Skeletal muscle tissue (tissue), 4 donors: ENCODE results near the gene RAET1L. TPM values are rescaled to one million over a fixed set of nuclear protein-coding genes. Genes with fewer than 3 reads are reported as not detected.
"Not testable (repeated sequence)": the region's sequence is repeated elsewhere in the genome, so short reads cannot be mapped to it uniquely, and the experiment has no call there.

Experiments
- H3K27ac ChIP-seq: one replicate; pipeline ENCODE4 v1.7.0; 2013; ENCODE audit warnings: mild to moderate bottlenecking, low read depth, low read length, inconsistent platforms
- H3K27me3 ChIP-seq, 3 donors: one replicate each; pipeline ENCODE4 v1.7.0; 2013; ENCODE audit warnings: low read length in 3 of 3; ENCODE audit not compliant: control insufficient read depth in 3 of 3, insufficient read depth in 3 of 3
- H3K36me3 ChIP-seq, 3 donors: one replicate each; pipeline ENCODE4 v1.7.0; 2013; ENCODE audit warnings: low read length in 3 of 3; ENCODE audit not compliant: control insufficient read depth in 3 of 3, insufficient read depth in 3 of 3
- H3K4me1 ChIP-seq, 3 donors: one replicate each; pipeline ENCODE4 v1.7.0; 2013; ENCODE audit warnings: low read length in 3 of 3, mild to moderate bottlenecking in 3 of 3; ENCODE audit not compliant: control insufficient read depth in 3 of 3, insufficient read depth in 3 of 3
- H3K4me3 ChIP-seq, 3 donors: one replicate each; pipeline ENCODE4 v1.7.0; 2013; ENCODE audit warnings: low read length in 3 of 3
- H3K9ac ChIP-seq, 3 donors: one replicate each; pipeline ENCODE4 v1.7.0; 2013; ENCODE audit warnings: low read length in 3 of 3, mild to moderate bottlenecking in 3 of 3, moderate library complexity in 2 of 3, low read depth in 1 of 3
- H3K9me3 ChIP-seq, 3 donors: one replicate each; pipeline ENCODE4 v1.7.0; 2013; ENCODE audit warnings: low read length in 3 of 3; ENCODE audit not compliant: control insufficient read depth in 3 of 3
- total RNA-seq: library from RNA; depleted of rRNA; stranded (reverse); fragments of >200 nt; gene quantifications from one replicate; pipeline ENCODE4 v1.2.3, GENCODE V29; 2014
- donor health status: Osteomylitis.

RAET1L gene
- total RNA-seq, 1 donor from 2014 or later, result not detected

DNA sequence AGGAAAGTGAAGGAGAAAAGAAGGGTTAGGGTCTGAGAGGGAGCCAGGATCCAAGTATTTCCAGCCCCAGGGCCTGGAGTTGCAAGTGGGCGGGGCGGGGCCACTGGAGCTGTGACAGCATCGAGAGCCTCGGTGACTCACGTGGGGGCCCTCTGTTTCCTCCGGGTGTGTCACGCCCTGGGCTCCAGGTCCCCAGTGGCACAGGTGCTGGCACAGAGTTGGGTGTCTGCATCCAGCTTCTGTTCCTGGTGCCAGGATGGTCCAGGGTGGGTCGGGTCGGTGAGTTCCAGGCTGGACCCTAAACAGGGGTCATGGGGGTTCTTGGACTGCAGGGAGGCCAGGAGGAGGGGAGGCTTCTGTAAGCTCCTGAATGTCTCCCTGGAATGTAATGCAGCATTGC, 16.7 kb downstream of the RAET1L start:
- Histone ChIP-seq H3K9me3 (no peaks in the 10 kb centered on the region), H3K4me1 (peaks cover 6 to 14% (median 8%) of the 10 kb centered on the region in 3 donors), H3K4me3 (no peak overlapping the region), H3K27ac (no peak overlapping the region), H3K9ac (no peak overlapping the region), H3K27me3 (peaks cover 35 to 52% (median 51%) of the 10 kb centered on the region in 3 donors), H3K36me3 (no peaks in the 10 kb centered on the region)

DNA sequence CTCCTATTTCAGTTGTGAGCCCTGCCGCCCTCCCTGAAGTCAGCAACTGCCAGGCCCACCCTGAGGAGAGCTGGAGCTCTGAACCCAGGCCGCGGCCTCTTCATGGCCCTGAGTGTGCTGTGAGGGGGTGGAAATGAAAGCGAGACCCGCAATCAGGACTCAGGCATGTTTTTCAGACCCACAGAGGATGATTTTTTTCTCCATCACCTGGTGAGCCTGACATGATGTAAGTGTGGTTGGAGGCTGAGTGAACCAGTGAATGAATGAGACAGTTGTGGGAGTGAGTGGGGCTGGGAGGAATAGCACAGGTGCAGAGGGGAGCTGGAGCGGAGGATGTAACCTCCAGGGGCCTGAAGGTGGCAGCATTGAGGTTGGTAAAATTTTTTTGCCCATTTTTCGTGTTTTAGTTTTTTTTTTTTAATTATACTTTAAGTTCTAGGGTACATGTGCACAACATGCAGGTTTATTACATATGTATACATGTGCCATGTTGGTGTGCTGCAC, 18.3 kb downstream of the RAET1L start:
- H3K9ac ChIP-seq, result no peak overlapping the region
- no peak overlapping the region for H3K4me3 ChIP-seq
- peaks cover 6 to 14% (median 8%) of the 10 kb centered on the region in 3 donors for H3K4me1 ChIP-seq
- no peaks in the 10 kb centered on the region for H3K36me3 ChIP-seq
- H3K27me3 ChIP-seq, result peaks cover 31 to 55% (median 49%) of the 10 kb centered on the region in 3 donors
- no peak overlapping the region for H3K27ac ChIP-seq
- no peaks in the 10 kb centered on the region for H3K9me3 ChIP-seq

DNA sequence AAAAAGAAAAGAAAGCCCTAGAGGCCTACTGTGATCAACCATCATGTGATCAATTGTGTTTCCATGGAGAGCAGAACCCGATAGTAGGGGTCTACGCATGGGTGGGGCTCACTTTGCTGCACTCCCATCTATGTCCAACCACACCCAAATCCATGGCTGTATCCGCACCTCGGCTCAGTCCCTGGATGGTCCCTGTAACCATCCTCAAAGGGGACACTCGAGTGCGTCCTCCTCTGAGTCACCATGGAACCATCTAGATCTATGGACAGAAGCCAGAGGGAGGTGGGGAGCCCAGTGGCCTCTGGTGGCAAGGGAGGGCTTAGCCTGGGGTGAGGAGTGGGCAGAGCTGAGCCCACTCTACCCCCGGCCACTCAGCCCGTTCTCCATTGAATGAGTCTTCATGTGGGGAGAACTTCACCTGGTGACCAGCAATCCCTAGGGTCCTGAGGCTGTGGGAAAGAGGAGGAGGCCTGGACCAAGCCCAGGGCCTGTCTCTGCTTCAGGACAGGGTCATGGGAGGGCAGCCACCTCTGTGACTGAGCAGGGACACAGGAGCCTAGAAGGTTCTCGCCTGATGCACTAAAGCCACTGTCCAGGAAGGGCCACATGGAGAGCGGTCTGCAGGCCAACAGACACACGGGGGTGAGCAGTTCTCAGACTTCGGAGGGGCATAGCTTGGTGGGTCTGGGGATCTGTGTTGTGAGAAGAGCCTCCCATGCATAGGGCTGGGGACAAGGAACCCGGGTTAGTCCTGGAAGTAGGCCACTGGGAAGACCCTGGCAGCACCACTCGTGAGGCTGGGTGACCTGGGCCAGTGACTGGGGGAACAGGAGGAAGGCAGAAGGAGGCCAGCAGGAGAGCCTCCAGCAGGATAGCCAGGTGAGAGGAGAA, 19.3 kb downstream of the RAET1L start:
- Histone ChIP-seq H3K36me3 (no peaks in the 10 kb centered on the region), H3K27me3 (peaks cover 28 to 65% (median 50%) of the 10 kb centered on the region in 3 donors), H3K9ac (peak overlapping the region in 2 of 3 donors; percentile 57 to 67), H3K4me1 (peaks cover 6 to 14% (median 8%) of the 10 kb centered on the region in 3 donors), H3K27ac (no peak overlapping the region), H3K9me3 (no peaks in the 10 kb centered on the region), H3K4me3 (peak overlapping the region; percentile 45 to 76 (median 70))

DNA sequence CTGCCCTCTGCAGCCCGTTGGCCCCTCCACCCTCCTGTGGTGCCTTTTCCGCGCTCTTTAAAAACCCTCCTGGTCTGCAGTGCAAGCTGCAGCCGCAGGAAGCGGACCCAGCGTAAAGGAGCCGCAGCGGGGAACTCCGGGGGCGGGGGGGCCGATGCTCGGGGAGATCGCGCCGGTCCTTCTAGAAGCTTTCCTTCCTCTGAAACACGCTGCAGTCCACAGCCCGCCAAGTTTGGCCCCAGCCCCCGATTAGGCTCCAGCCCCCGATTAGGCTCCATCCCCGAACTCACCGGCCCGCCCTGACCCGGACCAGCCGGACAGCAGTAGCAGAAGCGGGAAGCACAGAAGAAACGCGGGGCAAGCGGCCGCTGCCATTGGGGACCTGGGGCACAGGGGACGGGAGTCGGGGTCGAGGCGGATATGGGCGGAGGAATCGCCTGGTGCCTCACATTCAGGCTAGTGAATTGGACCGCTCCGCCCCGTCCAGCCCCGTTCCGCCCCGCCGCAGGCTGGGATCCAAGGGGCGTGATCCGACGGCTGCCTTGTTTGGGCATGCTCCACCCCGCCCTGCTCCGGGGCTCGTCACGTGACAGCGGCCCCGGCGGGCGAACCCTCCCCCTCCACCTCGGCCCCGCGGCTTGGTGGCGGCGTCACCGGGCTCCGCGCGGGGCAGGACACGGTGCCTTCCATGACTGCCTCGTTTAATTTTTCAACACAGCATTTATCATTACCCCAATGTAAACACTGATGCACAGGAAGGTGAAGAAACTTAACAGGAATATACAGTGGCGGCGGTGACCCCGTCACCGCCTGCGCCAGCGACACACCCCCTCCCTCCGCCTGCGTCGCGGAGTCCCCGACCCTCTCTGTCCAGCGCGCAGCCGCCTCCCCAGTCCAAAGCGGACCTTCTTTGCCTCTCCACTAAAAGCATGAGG, 20.3 kb downstream of the RAET1L start:
- peak overlapping the region; percentile 45 to 76 (median 70) for H3K4me3 ChIP-seq
- H3K27me3 ChIP-seq, result peaks cover 30 to 69% (median 50%) of the 10 kb centered on the region in 3 donors
- peak overlapping the region in 2 of 3 donors; percentile 57 to 67 for H3K9ac ChIP-seq
- H3K27ac ChIP-seq, result no peak overlapping the region
- no peaks in the 10 kb centered on the region for H3K36me3 ChIP-seq
- peaks cover 6 to 14% (median 8%) of the 10 kb centered on the region in 3 donors for H3K4me1 ChIP-seq
- no peaks in the 10 kb centered on the region for H3K9me3 ChIP-seq

DNA sequence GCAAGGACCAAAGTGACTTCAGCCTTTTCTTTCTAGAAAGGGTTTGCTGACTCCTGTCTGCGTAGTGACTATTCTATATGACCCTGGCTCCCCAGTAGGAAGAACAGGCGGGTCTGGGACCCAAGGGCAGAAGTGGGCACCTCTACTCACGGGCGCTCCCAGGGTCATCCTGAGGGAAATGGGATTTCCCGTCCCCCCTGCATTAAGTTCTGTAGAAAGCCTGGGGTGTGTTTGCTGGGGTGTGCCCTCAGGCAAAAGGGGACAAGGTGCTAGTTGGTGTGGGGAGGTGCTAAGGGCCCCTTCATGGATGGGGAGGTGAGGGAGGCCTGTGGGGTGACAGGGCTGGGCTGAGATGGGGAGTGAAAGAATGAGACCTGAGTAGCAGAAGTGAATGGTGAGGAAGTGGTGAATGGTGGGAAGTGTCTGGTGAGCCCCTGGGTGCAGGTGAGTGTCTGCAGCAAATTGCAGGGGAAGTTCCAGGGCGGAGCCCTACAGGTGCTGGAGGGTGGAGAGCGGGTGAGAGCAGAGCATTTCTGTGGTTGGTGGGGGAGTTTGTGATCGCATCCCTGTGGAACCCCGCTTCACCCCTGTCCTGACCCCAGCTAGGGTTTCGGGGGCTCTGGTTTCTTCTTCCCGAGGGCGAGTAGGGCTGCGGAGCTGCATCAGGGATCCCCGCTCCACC, 21.1 kb downstream of the RAET1L start:
- Histone ChIP-seq H3K4me3 (peak overlapping the region in 2 of 3 donors; percentile 15 to 76), H3K36me3 (no peaks in the 10 kb centered on the region), H3K9ac (peak overlapping the region in 1 of 3 donors; percentile 45), H3K27ac (no peak overlapping the region), H3K4me1 (peaks cover 6 to 14% (median 8%) of the 10 kb centered on the region in 3 donors), H3K9me3 (no peaks in the 10 kb centered on the region), H3K27me3 (peaks cover 33 to 73% (median 51%) of the 10 kb centered on the region in 3 donors)

DNA sequence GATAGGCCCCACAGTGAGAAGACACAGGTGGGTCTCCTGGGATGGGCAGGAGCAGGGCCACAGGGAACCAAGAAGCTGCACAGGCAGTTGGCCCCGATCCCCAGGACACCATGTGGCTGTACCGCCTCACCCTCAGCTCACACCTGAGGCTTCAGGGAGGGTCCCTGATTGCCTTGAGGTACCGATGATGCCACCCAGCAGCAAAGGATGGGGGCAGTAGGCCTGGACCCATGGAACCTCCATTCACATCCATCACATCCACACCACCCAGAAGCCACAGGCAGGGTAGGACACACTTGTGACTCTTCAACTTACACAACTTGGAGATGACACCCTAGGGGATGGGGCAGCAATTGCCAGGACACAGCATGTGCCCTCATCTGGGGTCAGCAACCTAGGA, 21.7 kb downstream of the RAET1L start:
- H3K27ac ChIP-seq, H3K9me3 ChIP-seq, H3K36me3 ChIP-seq, H3K9ac ChIP-seq, H3K4me3 ChIP-seq: not testable (repeated sequence)
- Histone ChIP-seq H3K4me1 (peaks cover 6 to 14% (median 8%) of the 10 kb centered on the region in 3 donors), H3K27me3 (peaks cover 30 to 75% (median 50%) of the 10 kb centered on the region in 3 donors)

DNA sequence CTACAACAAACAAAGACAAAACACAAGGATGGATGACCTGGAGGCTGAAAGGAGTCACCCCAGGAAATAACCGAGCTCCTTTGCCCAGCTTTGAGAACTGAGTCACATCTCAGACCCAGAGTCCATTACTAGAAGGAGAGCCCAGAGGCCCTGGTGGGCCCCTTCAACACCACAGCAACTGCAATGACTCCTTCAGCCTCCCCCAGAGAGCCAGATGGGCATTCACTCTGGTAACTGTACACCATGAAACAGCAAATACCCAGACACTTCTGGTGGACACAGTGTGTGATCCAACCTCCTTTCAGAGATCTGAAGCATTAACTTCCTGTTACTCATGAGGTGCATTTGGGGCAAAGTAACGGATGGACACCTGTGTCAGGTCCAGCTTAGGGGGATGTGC, 22.6 kb downstream of the RAET1L start:
- Histone ChIP-seq H3K4me1 (peaks cover 6 to 14% (median 8%) of the 10 kb centered on the region in 3 donors), H3K36me3 (no peaks in the 10 kb centered on the region), H3K27ac (no peak overlapping the region), H3K9me3 (no peaks in the 10 kb centered on the region), H3K27me3 (peaks cover 27 to 76% (median 45%) of the 10 kb centered on the region in 3 donors), H3K4me3 (no peak overlapping the region), H3K9ac (no peak overlapping the region)

DNA sequence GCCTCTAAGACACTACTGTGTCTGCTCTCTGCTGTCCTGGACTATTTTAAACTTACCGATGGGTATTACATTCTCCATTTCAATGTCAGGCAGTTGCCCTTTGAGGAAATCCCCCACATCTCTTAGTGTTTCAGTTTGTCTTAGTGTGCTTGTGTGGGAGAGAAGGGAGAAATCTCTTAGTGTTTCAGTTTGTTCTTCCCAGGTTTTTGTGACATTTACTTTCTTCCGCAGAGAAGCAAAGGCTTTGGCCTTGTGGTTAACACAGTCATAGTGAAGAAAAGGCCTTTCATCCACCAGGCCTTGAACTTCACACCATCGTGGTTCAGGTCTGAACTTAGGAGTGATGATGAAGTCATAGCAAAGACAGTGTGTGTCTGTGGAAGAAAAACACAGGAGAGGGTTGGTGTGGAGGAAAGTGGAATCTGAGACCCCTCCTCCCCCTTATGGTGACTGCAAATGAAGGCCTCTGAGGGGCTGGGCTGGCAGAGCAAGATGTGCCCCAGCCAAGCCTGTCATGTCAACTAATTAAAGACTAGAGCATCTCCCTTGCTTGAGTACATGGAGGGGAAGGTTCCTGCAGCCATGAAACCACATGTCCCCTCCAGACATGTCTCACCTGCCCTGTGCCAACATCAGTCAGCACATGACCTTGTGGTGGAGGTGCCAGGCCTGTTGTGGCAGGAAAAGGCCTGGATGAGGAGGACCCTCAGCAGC, 23.9 kb downstream of the RAET1L start:
- Histone ChIP-seq H3K4me3 (no peak overlapping the region), H3K9ac (no peak overlapping the region), H3K27ac (no peak overlapping the region), H3K36me3 (no peaks in the 10 kb centered on the region), H3K4me1 (peaks cover 6 to 14% (median 8%) of the 10 kb centered on the region in 3 donors), H3K27me3 (peaks cover 31 to 76% (median 51%) of the 10 kb centered on the region in 3 donors), H3K9me3 (no peaks in the 10 kb centered on the region)

DNA sequence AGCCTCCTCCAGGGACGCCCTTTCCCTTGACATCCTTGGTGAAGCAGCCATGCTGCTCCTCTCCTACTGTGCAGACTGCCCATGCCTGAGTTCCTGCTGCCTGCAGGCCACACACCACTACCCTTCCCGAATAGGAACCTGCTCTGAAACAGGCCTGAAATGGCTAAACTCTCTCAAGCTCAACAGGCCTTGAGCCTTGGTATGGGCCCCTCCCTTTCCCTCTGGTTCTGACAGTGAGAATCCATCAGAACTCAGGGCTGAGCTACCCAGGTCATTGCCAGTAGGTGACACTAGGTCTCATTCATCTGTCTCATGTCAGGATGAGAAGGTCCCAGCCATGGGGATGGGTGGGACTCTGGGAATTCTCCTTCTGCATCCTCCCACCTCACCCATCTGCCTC, 25.7 kb downstream of the RAET1L start:
- peaks cover 38 to 82% (median 62%) of the 10 kb centered on the region in 3 donors for H3K27me3 ChIP-seq
- peaks cover 4 to 6% (median 5%) of the 10 kb centered on the region in 3 donors for H3K4me1 ChIP-seq
- H3K9me3 ChIP-seq, result no peaks in the 10 kb centered on the region
- H3K4me3 ChIP-seq, result no peak overlapping the region
- H3K36me3 ChIP-seq, result no peaks in the 10 kb centered on the region
- no peak overlapping the region for H3K9ac ChIP-seq
- H3K27ac ChIP-seq, result no peak overlapping the region
